ENCODE measurements around the gene PCDH8. TPM values are rescaled to one million over a fixed set of nuclear protein-coding genes. Genes with fewer than 3 reads are reported as not detected.

Gene PCDH8
- total RNA-seq: not detected in 2 replicates

GRCh38 chr13:52848455-52849195 is at the start of gene PCDH8:
PCDH8 (minus strand) TSS chr13:52848640; CDS start chr13:52848436, 204 bp downstream.

Other genes starting within 250 kb of the PCDH8 start
- 3.9 and 5.4 TPM in 2 replicates for gene HNRNPA1L2, start 206.2 kb downstream of the PCDH8 start, total RNA-seq
- gene SUGT1, start 195.8 kb downstream of the PCDH8 start, total RNA-seq: 51.4 and 66.7 TPM in 2 replicates
- not detected in 2 replicates for gene CNMD, start 108.8 kb downstream of the PCDH8 start, total RNA-seq
- gene OLFM4, start 180.2 kb upstream of the PCDH8 start, total RNA-seq: 0.12 TPM in 1 of 2 replicates, not detected in the other

All from uterine smooth muscle cell (primary cell).